GM21423 (cell line): ENCODE results near the gene XPR1.

Experiments
- ATAC-seq: cut with Tn5 transposase; IDR thresholded peaks from one replicate; pipeline ENCODE4 v1.9.1; 2021; ENCODE audit warnings: mild to moderate bottlenecking, moderate library complexity; ENCODE audit not compliant: unreplicated experiment

XPR1 gene

GRCh38 chr1:180927348-180927747, 295.5 kb downstream of the XPR1 start:
- no peak for ATAC-seq

DNA sequence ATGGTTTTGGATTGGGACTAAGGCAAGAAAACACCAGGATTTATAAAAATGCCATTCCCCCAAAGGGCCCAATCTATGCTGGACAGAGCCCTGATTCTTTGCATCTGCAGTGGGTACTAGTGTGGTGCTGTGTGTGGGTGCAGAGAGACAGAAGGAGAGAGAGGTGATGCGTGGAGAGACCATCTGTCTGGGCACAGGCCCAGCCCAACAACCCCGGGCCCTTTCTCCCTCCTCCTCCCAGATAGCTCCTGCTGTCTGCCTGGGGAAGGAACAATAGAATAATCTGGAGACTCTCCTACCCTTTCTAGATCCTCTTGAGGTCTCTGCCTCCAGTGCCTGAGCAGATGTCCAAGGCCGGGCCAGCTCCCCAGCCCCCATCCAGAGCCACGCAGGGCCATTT, 296.0 kb downstream of the XPR1 start:
- no peak for ATAC-seq

- ATAC-seq: no peak
These were observed 296.8 kb downstream of the XPR1 start for GRCh38 chr1:180928331-180929230.

DNA sequence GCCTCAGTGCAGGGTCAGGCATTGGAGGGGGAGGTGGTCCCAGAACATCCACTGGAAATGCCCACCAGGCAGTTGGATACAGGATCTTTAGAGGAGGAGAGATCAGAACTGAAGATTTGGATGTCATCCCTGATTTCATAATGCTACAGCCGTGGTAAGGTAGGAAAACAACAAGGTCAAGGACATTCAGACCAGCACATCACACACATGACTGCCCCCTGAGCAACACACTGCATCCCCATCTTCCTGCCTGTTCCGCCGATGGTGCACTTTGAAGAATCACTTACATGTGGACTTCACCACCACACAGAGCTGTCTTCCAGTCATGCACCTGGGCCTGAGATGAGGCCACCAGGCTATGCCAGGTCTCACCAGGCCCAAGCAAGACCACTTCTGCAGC, 297.6 kb downstream of the XPR1 start:
- ATAC-seq: no peak

DNA sequence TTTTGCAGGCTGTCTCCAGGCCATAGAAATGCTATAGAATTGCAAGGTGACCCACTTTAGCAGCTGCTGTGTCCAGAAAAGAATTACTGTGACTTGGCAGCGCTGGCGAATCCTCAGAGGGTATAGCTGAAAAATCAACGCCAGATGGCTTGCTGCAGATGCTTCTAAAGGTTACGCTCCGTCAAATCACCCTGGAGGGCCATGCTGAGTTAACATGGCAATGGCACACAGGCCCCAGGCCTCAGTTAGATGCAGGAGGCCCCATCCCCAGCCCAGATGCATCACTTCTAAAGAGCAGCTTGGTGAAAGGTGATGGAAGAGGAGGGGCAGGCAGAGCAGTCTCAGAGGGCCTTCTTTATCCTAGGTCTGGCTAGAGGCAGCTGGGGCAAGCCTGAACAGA, 298.9 kb downstream of the XPR1 start:
- no peak for ATAC-seq

DNA sequence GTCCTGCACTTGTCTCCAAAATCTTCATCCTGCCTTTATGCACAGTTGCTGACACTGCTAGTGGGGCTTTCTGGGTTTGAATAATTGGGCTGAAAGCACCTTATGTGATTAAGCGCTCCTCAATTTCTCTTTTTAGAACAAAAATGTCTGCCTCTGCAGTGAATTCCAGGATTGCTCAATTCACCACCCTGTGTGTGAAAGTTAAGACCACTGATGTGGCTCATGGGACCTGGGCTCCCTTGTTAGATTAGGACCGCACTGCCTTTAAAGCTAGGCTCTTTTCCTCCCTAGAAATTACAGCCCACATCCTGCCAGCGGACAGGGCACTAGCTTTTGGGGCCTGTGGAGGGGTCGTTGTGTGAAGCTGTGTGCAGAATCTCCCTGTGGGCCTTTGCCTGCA, 299.7 kb downstream of the XPR1 start:
- no peak for ATAC-seq

GRCh38 chr1:180932378-180932777, 300.6 kb downstream of the XPR1 start:
- ATAC-seq: no peak

GRCh38 chr1:180933141-180933540, 301.3 kb downstream of the XPR1 start:
- ATAC-seq: no peak

DNA sequence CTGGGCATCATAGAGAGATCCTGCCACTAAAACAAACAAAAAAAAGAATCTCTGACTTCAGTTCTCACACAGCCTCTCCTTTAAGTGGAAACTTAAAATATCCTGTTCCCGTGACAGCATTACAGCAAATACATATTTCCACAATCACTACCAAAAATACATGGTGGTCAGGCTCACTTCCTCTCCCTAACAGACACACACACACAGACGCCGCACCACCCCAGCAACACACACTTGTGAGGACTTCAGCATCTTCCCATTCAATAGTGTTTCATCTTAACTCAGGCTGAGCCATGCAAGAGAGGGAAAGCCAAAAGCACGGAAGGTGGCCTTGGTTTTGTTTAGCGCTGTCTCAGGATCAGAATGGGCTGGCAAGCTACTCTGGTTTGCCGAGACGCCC, 302.7 kb downstream of the XPR1 start:
- ATAC-seq: no peak

DNA sequence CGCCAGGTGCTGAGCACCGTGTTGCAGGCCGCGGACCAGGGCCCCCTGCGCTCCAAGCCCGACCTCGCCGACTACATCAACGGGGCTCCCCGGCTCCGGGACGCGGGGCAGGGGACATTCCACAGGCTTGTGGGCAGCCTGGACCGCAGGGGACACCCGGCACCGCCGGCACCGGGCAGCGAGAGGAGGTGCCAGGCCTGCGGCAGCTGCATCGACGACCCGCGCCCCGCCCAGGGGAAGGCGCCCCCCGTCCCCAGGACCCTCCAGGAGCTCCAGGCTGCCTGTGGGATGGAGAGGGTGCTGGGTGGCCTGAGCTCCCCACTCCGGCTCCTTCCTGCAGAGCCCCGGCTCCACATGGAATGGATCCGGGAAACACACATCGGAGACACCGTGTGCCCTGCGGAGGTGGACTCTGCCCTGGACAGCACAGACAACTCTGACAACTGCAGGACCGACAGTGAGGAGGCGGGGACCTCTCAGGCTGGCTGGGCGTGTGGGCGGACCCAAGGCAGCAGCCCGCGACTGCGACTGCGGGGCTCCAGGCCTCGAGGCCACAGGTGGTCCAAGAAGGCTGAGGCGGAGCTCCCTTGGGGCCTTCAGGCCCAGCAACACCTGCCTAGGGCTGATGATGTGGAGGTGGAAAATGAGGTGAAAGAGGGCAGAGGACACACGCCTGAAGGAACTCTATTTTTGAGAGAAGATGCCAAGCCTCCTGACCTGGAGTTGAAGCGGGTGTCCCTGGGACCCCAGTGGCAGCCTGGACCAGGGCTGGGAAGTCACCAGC, 303.7 kb downstream of the XPR1 start:
- ATAC-seq: no peak

DNA sequence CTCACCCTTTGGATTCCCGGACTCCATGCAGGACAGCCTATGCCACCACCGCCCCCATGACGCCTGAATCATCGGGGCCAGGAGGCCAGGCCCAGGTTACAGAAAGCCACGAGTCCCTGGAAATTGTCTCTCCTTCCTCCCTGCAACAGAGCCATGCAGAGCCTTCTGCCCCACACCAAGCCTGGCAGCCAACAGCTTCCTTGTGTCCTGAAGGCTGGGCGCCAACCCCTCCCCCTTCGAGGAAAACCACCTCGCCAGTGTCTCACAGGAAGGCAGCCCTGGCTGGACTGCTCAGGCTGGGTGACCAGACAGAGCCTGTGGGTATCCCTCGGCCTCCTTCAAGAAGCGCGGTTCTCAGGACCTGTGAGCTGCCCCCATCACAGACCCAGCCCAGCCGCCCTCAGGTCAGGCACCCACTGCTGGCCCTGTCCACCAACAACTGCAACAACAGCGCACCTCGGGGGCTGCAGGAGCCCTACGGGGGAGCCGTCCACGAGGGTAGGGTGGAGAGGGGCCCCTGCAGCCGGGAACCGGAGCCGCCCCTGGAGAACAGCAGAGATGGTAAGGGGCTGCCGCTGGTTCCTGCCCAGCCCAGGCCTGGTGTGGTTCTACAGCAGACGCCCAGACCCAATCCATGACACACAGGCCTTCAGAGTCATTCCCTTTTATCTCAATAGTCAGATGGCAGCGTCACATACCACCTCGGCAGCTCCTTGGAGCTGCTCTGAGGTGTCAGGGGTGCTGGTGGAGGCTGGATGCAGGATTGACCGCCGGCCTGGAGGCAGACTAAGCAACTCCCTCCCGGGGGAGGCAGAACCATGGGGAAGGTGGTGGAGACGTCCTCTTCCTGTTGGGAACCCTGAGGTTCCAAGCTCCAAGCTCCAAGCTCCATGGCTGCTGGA, 304.5 kb downstream of the XPR1 start:
- ATAC-seq: no peak

DNA sequence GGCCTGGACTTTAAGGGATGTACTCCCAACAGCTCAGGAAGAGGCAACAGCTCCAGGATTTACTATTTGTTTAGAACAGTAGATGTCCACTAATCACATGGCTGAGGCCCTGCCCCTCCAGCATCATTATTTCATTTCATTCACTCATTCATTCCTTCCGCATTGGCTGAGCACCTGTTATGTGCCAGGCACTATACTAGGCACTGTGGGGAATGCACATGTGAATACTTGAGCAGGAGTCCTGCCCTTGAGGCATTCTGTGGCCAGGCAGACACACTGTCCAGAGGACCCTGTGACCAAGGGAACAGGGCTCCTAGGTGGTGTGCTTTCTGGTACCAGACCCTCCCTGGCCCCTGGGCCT, 305.2 kb downstream of the XPR1 start:
- ATAC-seq: no peak

- ATAC-seq: no peak
These were observed 305.9 kb downstream of the XPR1 start for GRCh38 chr1:180937624-180938225.

DNA sequence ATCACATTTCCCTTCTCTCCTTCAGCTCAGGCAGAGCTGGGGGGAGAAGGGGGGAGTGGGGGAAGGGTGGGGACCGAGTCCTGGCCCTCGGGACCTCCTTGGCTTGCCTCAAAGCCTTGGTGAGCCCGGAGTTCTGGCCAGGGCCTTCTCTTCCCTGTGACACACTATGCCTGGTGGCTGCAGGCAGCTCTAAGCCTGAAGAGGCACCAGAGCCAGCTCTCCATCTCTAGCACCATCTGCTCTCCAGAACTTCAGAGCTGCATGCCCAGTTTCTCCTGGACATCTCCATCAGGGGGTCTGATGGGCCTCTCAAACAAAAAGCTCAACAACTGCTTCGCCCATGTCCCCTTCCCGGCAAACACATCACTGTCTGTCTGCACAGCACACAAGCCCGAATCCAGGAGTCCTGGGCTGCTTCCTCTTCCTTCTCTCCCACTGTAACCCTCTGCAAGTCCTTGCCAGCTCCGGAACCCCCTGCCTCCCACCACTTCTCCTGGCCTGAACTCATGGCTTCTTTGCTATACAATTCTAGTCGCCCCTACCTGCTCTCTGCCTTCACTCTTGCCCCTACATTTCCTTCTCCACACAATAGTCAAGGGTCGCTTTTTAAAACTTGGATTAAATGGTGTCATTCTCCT, 307.4 kb downstream of the XPR1 start:
- ATAC-seq: no peak

GRCh38 chr1:180939711-180940103, 307.9 kb downstream of the XPR1 start:
- no peak for ATAC-seq
